Measurements from ENCODE around the gene HOXB7.
A peak's percentile ranks its signal among the peaks of the same experiment; 100 is the strongest.

The HOXB7 gene

DNA sequence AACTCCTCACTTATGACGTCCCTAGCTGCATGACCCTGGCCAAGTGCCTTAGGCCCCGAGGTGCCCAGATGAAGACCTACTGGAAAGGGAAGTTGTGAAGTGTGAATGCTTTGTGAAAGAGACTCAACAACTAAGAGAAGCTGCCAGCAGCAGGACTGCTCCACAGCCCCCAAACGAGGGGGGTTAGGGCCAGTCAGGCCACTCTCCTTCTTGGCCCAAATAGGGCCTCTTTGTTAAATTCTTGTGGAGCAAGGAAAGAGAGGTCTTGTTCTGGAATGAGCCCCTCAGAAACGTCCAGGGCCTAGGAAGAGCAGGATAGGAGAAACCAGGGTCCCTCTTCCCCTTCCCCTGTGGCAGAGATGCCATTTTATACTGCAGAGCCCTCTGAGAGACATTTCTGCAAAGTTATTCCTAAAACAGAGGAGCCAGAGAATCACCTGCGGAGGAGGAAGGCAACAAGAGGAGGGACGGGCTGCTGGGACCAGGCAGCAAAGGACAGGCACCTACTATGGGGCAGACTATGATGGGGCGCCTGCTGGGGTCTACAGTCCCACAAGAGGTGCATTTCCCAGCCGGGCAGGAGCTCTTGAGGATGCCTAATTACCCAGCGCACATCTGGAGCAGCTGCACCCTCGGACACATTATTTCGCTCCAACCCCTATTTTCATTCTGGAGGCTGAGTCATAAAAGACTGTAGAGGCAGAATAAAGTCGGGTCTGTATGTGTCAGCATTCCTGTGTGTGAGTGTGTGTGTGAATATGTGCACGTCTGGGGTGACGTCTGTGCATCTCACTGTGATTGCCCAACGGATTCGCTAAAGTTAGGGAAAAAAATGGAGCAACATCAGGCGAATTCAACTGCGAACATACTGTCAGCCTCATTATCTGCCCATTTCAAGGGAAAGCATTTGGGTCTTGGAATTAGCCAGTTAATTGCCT lies 26.8 kb upstream of the HOXB7 start:
- no peak for DNase-seq

DNA sequence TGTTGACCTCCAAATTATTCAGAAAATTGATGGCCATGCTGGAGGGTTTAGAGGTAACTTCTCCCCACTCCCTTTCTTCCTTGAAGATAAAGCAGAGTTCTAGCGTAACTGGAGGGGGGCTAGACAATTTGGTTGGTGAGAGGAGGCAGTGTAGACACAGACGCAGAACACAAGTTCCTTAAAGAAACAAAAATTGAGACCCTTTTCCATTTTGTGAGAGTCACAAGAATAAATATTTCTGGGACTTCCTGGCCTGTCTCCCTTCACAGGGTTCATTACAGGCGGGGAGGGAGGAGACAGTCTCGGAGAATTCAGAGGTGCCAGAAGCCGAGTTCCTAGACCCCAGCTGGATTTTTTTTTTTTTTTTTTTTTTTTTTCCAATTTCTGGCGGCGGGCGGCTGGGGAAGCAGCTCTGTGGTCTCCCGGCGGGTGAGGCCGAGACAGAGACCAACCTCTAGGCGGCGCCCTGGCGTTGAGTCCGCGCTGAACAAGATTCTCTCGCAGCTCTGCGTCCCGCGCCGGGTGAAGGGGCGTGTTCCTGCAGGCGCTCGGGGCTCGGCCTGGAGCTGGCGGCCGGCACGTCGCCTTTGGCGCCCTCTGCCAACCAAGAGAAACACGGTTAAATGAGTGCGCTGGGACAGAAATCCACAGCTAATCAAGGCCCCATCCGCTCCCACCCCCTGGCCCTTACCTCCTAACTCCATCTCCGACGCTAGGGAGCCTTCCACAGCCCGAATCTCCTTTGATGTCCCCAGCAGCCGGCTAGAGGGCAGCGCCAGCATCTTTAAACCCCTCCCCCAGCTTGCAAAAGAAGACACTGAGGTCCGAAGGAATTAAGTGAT lies 25.6 kb upstream of the HOXB7 start:
- DNase-seq, result peak in 6 of 56 donors; percentile 4 to 26 (median 9)

DNA sequence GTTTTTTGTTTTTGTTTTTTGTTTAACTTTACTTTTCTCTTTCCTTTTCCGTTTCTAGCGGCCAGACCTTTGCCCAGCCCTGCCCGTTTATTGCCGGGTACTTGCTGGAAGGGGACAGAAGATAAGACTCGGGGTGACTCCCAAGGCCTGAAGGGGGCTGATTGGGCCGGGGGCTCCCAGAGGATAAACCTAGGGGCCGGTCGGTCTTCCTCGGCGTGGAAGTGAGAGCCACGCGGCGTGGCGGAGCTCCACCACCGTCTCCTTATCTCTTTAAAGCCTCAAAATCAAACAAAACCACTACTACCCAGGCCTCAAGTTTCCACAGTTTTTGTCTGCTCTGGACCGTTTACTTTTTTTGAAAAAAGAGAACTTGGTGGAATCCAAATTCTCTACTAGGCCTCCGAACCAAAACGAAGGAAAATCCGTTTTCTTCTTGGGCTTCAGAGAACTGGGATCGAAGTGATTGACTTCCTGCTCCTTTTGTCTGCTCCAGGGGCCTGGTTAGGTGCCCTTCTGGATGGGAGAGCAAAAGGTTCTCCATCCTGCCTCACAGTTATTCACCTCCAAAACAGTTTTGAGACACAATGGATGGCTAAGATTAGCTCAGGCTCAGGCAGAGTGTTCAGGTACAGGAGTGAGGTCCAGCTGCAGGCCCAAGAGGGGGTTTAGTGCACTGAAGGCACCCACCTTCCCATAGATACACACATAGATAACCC lies 23.8 kb upstream of the HOXB7 start:
- no peak for DNase-seq

DNA sequence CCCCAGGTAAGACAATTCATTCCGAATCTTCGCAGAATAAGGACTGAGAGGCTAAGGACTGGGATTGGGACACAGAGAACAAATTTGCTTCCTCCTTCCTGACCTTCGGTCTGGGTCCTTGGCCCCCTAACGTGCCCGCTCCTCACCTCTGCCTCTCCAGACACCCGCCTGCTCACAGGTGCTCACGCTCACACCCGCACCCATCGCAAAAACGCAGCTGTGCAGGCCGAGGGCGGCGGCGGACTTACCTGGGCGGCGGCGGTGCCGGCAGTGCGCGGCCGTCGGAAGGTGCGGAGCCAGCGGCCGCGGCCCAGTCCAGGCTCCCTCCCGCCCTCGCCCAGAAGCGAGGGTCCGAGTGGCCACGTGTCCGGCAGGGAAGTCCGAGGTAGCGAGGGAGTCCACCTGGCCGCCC lies 22.5 kb upstream of the HOXB7 start:
- DNase-seq, result no peak

DNA sequence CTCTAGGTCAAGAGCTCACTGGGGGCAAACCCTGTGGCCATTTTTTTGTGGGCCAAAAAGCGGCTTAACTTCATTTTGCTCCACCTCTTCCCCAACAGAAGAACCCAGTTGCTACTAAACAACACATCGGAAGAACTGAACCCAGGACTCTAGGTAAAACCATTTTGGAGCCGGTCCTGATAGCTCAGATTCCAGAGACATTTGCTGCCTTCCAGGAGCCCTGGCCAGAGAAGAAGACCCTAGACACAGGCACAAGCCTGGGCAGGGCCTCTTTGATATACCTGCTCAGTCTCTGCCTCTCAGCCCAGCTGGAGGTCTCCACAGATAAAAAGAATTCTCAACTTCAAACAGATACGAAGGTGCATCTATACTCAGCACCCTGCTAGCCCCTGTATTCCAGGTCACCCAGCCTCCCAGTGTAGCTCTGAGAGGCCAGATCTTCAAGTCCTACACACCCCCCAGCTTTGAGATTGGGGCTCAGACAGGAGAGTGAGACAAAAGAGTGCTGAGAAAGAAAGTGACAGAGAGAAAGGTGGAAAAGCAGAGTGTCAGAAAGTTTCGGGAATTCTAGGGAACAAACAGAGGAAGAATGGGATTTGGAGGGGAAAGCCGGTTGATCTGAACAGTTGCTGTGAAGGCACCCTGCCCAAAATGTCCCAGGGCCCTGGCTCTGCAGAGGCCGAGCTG lies 21.9 kb upstream of the HOXB7 start:
- no peak for DNase-seq

DNA sequence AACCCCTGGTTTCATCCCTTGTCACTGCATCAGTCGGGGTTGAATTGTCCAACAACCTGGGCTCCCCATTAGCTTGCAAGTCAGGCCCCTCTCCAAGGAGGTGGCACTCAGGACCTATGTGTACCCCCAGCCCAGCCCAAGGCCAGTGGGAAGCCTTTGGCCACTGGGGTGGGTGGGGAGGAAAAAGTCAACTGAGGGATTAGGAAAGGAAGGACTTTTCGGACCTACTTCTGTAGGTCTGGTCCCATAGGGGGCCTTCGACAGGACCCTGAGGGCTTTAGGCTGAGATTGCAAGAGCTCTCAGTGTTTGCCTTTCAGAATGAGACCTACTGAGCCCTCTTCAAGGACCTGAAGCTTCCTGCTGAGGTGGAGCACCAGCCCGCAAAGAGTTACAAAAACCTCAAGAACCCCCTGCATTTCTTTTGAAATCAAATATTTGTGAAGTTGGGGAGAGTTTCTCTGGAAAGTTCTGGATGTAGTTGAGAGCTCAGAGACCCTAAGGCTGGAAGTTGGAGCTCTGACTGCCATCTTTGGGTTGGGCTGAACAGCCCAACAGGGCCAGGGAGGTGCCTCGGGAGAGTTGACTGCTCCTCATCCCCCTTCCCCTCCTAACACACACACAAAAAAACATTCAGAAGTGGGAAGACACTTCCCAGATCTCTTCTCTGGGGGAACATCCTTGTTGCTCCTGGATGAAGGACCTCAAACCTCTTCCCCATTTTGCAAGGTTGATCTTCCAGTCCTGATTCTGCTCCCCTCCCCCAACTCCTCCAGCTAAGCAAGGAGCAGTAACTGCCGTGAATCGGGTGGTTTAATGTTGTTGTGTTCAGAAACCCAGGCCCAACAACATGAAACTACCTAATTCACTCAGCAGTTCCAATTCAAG lies 21.1 kb upstream of the HOXB7 start:
- no peak for DNase-seq

DNA sequence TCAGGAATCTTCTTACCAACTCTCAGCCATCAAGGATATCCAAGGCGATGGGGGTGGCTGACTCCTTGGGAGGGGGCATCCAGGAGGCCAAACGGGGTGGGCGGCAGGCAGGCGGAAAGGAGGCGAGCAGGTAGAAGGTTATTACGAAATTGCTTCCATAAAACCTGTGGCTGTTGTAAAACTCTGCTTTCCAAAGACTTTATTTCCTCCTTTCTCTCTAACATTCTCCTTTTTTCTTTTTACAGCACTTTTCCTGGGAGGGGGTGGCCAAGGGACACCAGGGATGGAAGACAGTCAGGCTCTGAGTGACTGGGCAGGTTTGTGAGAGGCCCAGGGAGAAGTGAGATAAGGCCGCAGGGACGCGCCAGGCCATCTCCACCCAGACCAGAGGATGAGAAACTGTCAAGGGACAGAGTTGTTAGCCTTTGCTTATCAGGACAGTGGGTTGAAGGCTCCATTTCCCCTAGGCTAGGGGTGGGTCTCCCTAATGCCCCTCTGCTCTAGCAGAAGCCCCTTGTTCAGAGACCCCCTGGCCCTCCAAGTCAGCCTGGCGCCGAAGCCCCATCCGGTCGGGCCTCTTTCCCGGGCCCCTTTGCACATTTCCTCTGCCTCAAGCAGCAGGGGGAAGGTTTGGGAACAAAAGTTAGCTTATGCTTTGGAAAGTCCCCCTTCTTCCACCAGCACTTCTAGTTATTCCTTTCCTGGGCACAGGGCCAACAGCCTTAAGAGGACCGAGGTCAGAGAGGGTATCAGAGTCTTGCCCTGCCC lies 20.3 kb upstream of the HOXB7 start:
- no peak for DNase-seq

DNA sequence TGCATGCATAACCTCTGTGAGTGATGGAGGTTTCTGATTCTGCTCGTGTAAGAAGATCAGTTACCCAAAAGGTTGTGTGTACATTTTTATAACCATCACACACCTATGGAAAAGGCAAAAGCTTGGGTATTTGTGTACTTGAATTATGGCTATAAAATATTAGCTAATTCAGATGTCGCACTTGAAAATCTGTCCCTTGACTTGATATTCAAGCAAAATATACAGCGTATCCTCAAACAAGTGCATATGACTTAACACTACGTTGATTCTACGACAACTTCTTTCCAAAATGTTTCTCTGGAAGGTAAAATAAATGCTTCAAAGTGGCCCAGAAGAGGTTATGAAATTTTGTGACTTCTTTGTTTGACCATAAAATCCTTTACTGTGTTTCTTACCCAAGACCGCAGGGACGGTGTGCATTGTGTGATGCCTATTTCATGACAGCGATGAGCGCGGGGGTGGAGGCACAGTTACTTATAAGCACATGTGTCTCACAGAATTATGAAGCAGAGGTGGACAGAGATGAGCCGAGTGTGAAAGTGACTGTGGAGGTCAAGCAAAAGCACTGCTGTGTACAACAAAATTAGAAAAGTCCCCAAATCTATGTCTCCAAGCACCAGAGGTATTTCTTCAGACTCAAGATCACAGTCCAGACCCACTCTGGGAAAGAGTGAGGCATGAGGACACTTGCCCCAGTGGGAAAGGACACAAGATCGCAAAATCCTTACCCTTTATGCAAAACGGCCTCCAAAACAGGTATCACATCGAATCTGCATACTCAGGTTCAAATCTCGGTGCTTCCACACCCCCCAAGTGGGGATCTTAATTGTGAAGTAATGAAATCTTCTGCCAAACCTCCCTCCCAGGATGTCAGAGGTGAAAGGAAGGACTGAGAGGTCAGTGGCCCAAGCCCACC lies 19.4 kb upstream of the HOXB7 start:
- DNase-seq, result no peak

DNA sequence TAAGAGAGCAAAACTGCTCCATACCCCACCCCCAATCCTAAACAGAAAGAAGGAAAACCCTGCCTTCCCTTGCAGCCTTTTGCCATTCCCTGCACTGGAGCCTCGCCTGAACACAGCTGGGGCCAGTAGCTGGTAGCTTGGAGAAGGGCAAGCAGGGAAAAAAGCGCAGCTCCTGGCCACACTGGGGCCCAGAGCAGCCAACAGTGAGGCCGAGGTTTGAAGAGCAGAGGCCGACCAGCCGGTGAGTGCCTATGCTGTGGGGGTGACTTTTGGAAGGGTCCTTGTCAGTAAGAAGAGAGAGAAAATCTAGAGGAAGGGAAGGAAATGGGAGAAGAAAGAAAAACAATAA lies 18.6 kb upstream of the HOXB7 start:
- DNase-seq, result no peak

DNA sequence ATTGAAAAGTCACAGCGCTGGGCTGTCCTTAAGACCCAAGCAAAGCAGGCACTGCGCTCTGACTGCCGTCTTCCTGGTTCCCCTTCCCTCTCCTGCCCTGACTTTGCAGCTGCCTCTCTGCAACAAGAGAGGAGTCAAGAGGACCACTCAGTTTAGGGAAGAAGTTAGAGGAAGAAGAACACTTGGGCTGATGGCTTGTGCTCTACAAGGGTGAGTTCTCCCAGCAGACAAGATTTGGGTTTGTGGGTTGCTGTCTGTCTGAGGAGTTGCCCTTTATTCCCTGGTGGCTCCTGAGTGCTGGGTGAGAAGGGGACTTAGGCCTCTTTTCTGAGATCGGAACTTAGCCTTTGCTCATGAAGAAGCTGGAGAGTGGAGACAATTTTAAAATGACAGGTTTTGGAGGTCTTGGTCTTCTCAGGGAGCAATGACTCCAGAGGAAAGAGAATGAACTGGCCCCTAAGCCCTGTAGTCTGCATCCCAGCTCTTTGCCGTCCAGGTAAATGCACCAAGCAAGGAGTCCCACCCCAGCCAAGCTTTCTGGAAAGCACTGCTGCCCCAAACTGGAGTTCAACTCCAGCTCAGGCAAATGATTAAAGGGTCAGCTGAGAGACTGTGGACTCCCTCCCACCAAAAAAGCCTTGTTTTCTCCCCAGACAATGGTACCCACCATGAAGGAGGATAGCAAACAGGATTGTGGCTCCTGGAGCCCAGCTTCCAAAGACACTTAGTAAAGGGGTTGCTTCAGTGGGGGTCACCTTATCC lies 18.0 kb upstream of the HOXB7 start:
- no peak for DNase-seq

DNA sequence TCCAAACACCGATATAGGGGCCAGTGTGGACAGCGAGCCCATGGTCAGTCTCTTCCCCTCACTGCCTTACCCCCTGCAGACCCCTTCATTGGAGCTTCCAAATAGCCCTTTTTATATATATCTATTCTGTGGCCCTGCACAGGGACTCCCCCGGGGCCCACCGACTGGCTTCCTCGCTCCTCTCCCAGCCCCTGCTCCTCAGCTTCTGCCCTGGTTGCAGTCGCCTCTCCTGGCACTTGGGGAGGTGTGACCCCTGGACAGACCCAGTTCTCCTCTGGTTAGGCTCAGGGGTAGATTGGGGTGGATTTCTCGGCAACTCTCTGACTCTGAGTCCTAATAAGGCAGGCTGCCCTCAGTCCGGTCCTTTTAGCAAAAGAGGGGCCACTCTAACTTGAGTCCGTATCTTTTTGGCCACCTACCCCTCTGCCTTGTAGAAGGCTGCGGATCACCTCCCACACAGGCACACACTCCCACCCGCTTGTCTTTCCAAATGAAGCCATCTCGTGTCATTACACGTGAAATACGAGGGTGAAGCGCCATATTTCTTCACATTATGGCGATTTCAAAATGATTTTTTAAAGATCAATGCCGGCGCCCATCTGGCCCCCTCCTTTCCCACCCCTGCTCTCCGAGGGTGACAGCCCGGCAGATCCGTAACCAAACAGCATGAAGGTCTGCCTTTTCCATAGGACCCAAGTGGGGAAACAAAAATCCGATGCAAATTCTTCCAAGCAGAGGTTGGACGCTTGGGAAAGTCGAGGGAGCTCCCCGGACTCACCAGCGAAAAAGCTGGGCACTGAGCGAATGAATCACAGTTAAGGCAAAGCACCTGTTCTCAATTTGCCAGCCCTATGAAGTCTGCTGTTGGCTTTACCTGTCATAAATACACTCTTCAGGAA lies 17.1 kb upstream of the HOXB7 start:
- no peak for DNase-seq

DNA sequence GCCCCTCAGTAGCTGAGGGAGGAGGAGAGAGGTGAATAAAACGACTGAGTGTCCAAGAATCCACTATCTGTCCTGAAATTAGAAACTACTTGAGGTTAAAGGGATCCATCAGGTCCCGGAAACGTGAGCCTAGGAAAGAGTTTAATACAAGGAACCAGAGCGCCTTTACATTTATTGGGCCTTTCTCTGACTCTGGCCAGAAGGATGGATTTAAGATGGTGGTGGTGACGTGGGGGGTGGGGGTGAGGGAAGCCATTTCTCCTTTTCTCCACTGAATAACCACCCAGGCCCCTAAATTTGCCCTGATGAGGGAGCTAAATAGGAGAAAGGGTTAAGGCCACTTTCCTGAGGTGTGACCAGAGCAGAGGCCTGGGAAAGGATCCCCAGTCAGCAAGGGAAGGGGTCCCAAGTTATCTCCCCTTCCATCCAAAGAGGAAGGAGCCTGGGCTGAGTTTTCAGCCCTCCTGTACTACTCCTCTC lies 16.3 kb upstream of the HOXB7 start:
- DNase-seq, result no peak

DNA sequence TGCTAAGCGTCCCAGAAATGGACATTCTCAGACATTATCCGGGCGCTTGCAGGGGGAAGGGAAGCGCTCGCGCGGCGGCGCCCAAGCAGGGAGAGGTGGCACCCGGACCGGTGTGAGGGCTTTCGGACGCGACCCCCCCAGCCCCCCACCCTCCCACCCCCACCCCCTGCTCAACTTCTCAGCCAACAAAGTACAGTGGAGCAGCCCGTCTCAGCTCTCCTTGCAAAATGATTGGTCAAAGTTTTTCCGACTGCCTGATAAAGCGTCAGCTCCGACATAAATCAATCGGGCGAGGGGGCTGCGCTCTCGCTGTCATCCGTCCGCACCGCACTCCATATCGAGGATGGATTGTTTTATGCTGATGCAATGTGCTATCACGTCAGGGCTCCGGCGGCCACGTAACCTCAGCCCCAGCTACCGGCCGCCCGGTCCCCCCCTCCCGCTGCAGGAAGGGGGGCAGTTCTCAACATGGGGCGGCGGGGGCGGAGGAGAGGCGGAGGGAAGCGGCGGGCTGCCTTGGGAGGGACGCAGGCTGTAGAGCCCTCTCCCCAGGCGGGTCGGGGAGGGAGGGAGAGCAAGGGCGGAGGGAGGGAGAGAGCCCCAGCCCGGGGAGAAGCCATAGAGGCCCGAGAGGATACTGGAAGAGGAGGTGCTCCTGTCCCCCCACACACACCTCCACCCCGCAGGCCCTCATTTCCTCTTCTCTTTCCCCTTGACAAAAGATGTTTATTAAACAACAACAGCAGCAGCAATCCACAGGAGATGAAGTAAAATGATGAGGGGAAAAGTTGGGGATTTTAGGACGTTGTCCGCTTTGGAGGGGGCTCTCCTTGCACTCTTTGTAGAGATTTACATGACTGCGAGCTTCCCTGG lies 15.7 kb upstream of the HOXB7 start, which contains the start of gene HOXB9:
HOXB9 (minus strand) TSS at position 114 of the 873 bp plus-strand sequence; CDS start at position 25, 89 bp downstream.
- DNase-seq, result no peak

DNA sequence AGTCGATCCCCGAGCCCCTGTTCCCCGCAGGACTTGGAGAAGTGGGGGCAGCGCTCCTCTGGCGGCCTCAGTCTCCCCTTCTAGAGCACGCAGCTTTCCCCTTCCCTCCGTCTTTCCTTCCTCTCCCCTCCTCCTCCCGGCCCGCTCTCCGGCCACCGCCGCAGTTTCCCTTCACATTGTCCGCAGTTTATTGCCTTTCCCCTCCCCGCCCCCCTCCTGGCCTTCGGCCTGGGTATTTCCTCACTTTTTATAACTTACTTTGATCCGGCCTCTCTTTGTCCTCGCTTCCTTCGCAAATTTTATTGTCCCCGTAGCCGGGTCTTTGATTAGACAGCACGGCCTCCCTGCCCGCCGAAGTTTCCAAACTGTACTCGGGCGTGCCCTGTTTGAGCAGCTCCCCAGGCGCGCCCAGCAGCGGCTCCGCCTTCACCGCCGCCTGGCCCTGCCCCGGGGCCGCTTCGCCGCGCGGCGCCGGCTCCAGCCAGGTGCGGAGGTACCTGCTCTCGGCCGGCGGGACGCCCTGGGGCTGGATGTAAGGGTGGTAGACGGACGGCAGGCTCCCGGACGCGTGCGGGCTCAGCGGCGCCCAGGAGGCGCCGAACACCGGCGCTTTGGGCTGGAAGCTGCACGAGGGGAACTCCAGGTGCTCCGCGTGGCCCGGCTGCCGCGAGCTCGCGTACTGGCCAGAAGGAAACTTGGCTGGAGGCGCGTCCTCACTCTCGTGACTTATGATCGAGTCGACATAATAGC lies 14.9 kb upstream of the HOXB7 start:
- DNase-seq, result no peak
